BLaER1 treated with 17β-estradiol and CSF1 and Interleukin-3, amounts not matched to agents 10 nM and 100 nM (cell line): ENCODE results near the gene RIMKLB.
"Not testable (repeated sequence)": the region's sequence is repeated elsewhere in the genome, so short reads cannot be mapped to it uniquely, and the experiment has no call there.

Experiments used
- H3K27ac ChIP-seq, 11 experiments: shearing (Covaris generic); formaldehyde crosslinking; 2 replicates each; pipeline ENCODE4 v1.8.1; 2022
- H3K27me3 ChIP-seq, 11 experiments: shearing (Covaris generic); formaldehyde crosslinking; 2 replicates each; pipeline ENCODE4 v1.8.1; 2022
- H3K36me3 ChIP-seq, 11 experiments: shearing (Covaris generic); formaldehyde crosslinking; 2 replicates each; pipeline ENCODE4 v1.8.1; 2022
- H3K4me1 ChIP-seq, 10 experiments: shearing (Covaris generic); formaldehyde crosslinking; 2 replicates each; pipeline ENCODE4 v1.8.1; 2022
- H3K4me2 ChIP-seq, 11 experiments: shearing (Covaris generic); formaldehyde crosslinking; 2 replicates each; pipeline ENCODE4 v1.8.1; 2022
- H3K4me3 ChIP-seq, 10 experiments: shearing (Covaris generic); formaldehyde crosslinking; 2 replicates each; pipeline ENCODE4 v1.8.1; 2022
- H3K9ac ChIP-seq, 11 experiments: shearing (Covaris generic); formaldehyde crosslinking; 2 replicates each; pipeline ENCODE4 v1.8.1; 2022
- H3K9me3 ChIP-seq, 11 experiments: shearing (Covaris generic); formaldehyde crosslinking; replicated peaks in 1 of 11; 2 replicates each; pipeline ENCODE4 v1.8.1; 2022
- H4K20me1 ChIP-seq, 11 experiments: shearing (Covaris generic); formaldehyde crosslinking; 2 replicates each; pipeline ENCODE4 v1.8.1; 2022
- Cebpa-rat ChIP-seq, 11 experiments: shearing (Covaris generic); IDR thresholded peaks; 2 replicates each; pipeline ENCODE4 v1.8.1; 2022

RIMKLB gene

GRCh38 chr12:8734873-8735381, 37.1 kb downstream of the RIMKLB start:
- H3K27ac ChIP-seq: no peak overlapping the region
- H3K36me3 ChIP-seq: peaks cover 19 to 51% (median 35%) of the 10 kb centered on the region in 11 experiments; a peak in 21 of 22 replicates
- H3K27me3 ChIP-seq: no peaks in the 10 kb centered on the region
- peaks cover 0 to 19% (median 7%) of the 10 kb centered on the region in 10 experiments; a peak in 10 of 20 replicates for H3K4me1 ChIP-seq
- peaks cover 0 to 20% (median 8%) of the 10 kb centered on the region in 11 experiments; a peak in 11 of 22 replicates for H3K9me3 ChIP-seq
- no peak overlapping the region for H3K4me2 ChIP-seq
- TF ChIP-seq Cebpa-rat (IDR thresholded peaks at IDR 0.05): no peak
- no peak overlapping the region for H3K4me3 ChIP-seq
- no peak overlapping the region for H3K9ac ChIP-seq
- H4K20me1 ChIP-seq: peaks cover 0 to 79% (median 9%) of the 10 kb centered on the region in 11 experiments; a peak in 12 of 22 replicates

GRCh38 chr12:8742501-8742900, 44.7 kb downstream of the RIMKLB start:
- H3K27ac ChIP-seq: no peak overlapping the region

GRCh38 chr12:8743121-8743520, 45.3 kb downstream of the RIMKLB start:
- not testable (repeated sequence) for H3K27ac ChIP-seq, H3K27me3 ChIP-seq, H3K4me3 ChIP-seq, H3K9ac ChIP-seq, H3K4me2 ChIP-seq
- H3K9me3 ChIP-seq: peaks cover 0 to 28% (median 6%) of the 10 kb centered on the region in 11 experiments; a peak in 9 of 22 replicates
- peaks cover 28 to 83% (median 42%) of the 10 kb centered on the region in 11 experiments for H3K36me3 ChIP-seq
- peaks cover 0 to 10% (median 0%) of the 10 kb centered on the region in 11 experiments; a peak in 4 of 22 replicates for H4K20me1 ChIP-seq
- peaks cover 0 to 12% (median 3%) of the 10 kb centered on the region in 10 experiments; a peak in 4 of 20 replicates for H3K4me1 ChIP-seq

More at GRCh38 chr12:8742501-8742900, 44.7 kb downstream of the RIMKLB start:
- peaks cover 0 to 17% (median 0%) of the 10 kb centered on the region in 11 experiments; a peak in 4 of 22 replicates for H4K20me1 ChIP-seq
- no peaks in the 10 kb centered on the region for H3K27me3 ChIP-seq
- H3K4me1 ChIP-seq: peaks cover 0 to 12% (median 3%) of the 10 kb centered on the region in 10 experiments; a peak in 4 of 20 replicates
- no peak for TF ChIP-seq Cebpa-rat (IDR thresholded peaks at IDR 0.05)
- H3K4me3 ChIP-seq: no peak overlapping the region
- peaks cover 34 to 90% (median 49%) of the 10 kb centered on the region in 11 experiments for H3K36me3 ChIP-seq
- no peak overlapping the region for H3K4me2 ChIP-seq
- H3K9me3 ChIP-seq: peaks cover 0 to 28% (median 8%) of the 10 kb centered on the region in 11 experiments; a peak in 9 of 22 replicates
- no peak overlapping the region for H3K9ac ChIP-seq

- H4K20me1 ChIP-seq, H3K4me3 ChIP-seq, H3K27ac ChIP-seq, H3K9me3 ChIP-seq, H3K27me3 ChIP-seq, H3K9ac ChIP-seq, H3K4me1 ChIP-seq, H3K4me2 ChIP-seq: not testable (repeated sequence)
- peaks cover 23 to 73% (median 36%) of the 10 kb centered on the region in 11 experiments for H3K36me3 ChIP-seq
Observed at GRCh38 chr12:8745631-8746030, 47.8 kb downstream of the RIMKLB start.

- H3K4me2 ChIP-seq: no peak overlapping the region
- peaks cover 0 to 6% (median 0%) of the 10 kb centered on the region in 11 experiments; a peak in 1 of 22 replicates for H4K20me1 ChIP-seq
- H3K9me3 ChIP-seq: 0 out of 22 replicates have a peak, but pooled peaks cover 0 to 2% (median 0%) of the 10 kb centered on the region in 11 experiments
- H3K4me1 ChIP-seq: peaks cover 0 to 7% (median 0%) of the 10 kb centered on the region in 10 experiments; a peak in 4 of 20 replicates
- H3K36me3 ChIP-seq: peaks cover 21 to 73% (median 39%) of the 10 kb centered on the region in 11 experiments
- no peak overlapping the region for H3K4me3 ChIP-seq
- TF ChIP-seq Cebpa-rat (IDR thresholded peaks at IDR 0.05): no peak
- H3K27me3 ChIP-seq: no peaks in the 10 kb centered on the region
- H3K27ac ChIP-seq: no peak overlapping the region
- H3K9ac ChIP-seq: no peak overlapping the region
Observed at GRCh38 chr12:8746046-8746445, 48.3 kb downstream of the RIMKLB start.

GRCh38 chr12:8760076-8760475, 62.3 kb downstream of the RIMKLB start:
- peaks cover 0 to 12% (median 0%) of the 10 kb centered on the region in 10 experiments; a peak in 7 of 20 replicates for H3K4me1 ChIP-seq
- not testable (repeated sequence) for H4K20me1 ChIP-seq, H3K9ac ChIP-seq, H3K4me3 ChIP-seq, H3K27me3 ChIP-seq, H3K9me3 ChIP-seq, H3K4me2 ChIP-seq, H3K27ac ChIP-seq
- peaks cover 53 to 91% (median 70%) of the 10 kb centered on the region in 11 experiments for H3K36me3 ChIP-seq

- not testable (repeated sequence) for H4K20me1 ChIP-seq
Observed at GRCh38 chr12:8762701-8763100, 64.9 kb downstream of the RIMKLB start.

GRCh38 chr12:8766121-8766520, 68.3 kb downstream of the RIMKLB start:
- peaks cover 24 to 90% (median 53%) of the 10 kb centered on the region in 11 experiments; a peak in 21 of 22 replicates for H3K36me3 ChIP-seq
- H3K4me3 ChIP-seq, H3K27me3 ChIP-seq, H3K27ac ChIP-seq, H3K9ac ChIP-seq, H4K20me1 ChIP-seq, H3K9me3 ChIP-seq, H3K4me1 ChIP-seq, H3K4me2 ChIP-seq: not testable (repeated sequence)

More at GRCh38 chr12:8762701-8763100, 64.9 kb downstream of the RIMKLB start:
- not testable (repeated sequence) for H3K9ac ChIP-seq, H3K4me2 ChIP-seq, H3K4me3 ChIP-seq, H3K27ac ChIP-seq, H3K4me1 ChIP-seq, H3K9me3 ChIP-seq, H3K27me3 ChIP-seq
- peaks cover 44 to 91% (median 64%) of the 10 kb centered on the region in 11 experiments for H3K36me3 ChIP-seq

GRCh38 chr12:8770499-8770898, 72.7 kb downstream of the RIMKLB start:
- Histone ChIP-seq H3K9ac (no peak overlapping the region), H3K27me3 (no peaks in the 10 kb centered on the region), H3K4me3 (no peak overlapping the region), H4K20me1 (peaks cover 0 to 7% (median 0%) of the 10 kb centered on the region in 11 experiments; a peak in 1 of 22 replicates), H3K4me2 (no peak overlapping the region), H3K9me3 (peaks cover 0 to 5% (median 0%) of the 10 kb centered on the region in 11 experiments; a peak in 2 of 22 replicates), H3K27ac (no peak overlapping the region), H3K36me3 (peaks cover 45 to 89% (median 61%) of the 10 kb centered on the region in 11 experiments), H3K4me1 (peaks cover 0 to 13% (median 6%) of the 10 kb centered on the region in 10 experiments; a peak in 12 of 20 replicates)
- TF ChIP-seq Cebpa-rat (IDR thresholded peaks at IDR 0.05): no peak

GRCh38 chr12:8771072-8771471, 73.3 kb downstream of the RIMKLB start:
- H3K4me3 ChIP-seq: no peak overlapping the region
- no peak overlapping the region for H3K27ac ChIP-seq
- H3K9me3 ChIP-seq: peaks cover 0 to 5% (median 0%) of the 10 kb centered on the region in 11 experiments; a peak in 2 of 22 replicates
- TF ChIP-seq Cebpa-rat (IDR thresholded peaks at IDR 0.05): no peak
- H3K27me3 ChIP-seq: no peaks in the 10 kb centered on the region
- peaks cover 0 to 7% (median 0%) of the 10 kb centered on the region in 11 experiments; a peak in 1 of 22 replicates for H4K20me1 ChIP-seq
- peaks cover 45 to 89% (median 61%) of the 10 kb centered on the region in 11 experiments for H3K36me3 ChIP-seq
- no peak overlapping the region for H3K9ac ChIP-seq
- H3K4me1 ChIP-seq: peaks cover 0 to 13% (median 6%) of the 10 kb centered on the region in 10 experiments; a peak in 12 of 20 replicates
- H3K4me2 ChIP-seq: no peak overlapping the region
